Peyer's patch (tissue), 4 donors: ENCODE data around the gene SHISA9. TPM values are rescaled to one million over a fixed set of nuclear protein-coding genes. Genes with fewer than 3 reads are reported as not detected.

Experiments used
- DNase-seq, 3 donors: peaks; one replicate each; pipeline ENCODE4 v3.0.0-alpha.2; 2017 to 2019
- H3K27ac ChIP-seq, 4 donors: fragments of 200-600 bp; sonication (generic); one replicate each; pipeline ENCODE4 v1.5.1; 2016 to 2019
- H3K27me3 ChIP-seq, 2 donors: fragments of 200-600 bp; sonication (generic); one replicate each; pipeline ENCODE4 v1.5.1; 2019
- H3K36me3 ChIP-seq, 3 donors: fragments of 200-600 bp; sonication (generic); one replicate each; pipeline ENCODE4 v1.5.1; 2016 to 2019
- H3K4me1 ChIP-seq, 4 donors: fragments of 200-600 bp; sonication (generic); one replicate each; pipeline ENCODE4 v1.5.1; 2016 to 2019
- H3K4me3 ChIP-seq, 4 donors: fragments of 200-600 bp; sonication (generic); 1 replicate in 3 of 4; 2 replicates in 1 of 4; pipeline ENCODE4 v1.5.1; 2016 to 2019; ENCODE audit warnings: mild to moderate bottlenecking in 1 of 4
- H3K9me3 ChIP-seq, 4 donors: fragments of 200-600 bp; sonication (generic); one replicate each; pipeline ENCODE4 v1.5.1; 2016 to 2019; ENCODE audit warnings: mild to moderate bottlenecking in 1 of 4
- POLR2A ChIP-seq, 2 donors: fragments of 450-650 bp; IDR thresholded peaks; one replicate each; pipeline ENCODE4 v1.5.1; 2017; ENCODE audit warnings: antibody characterized with exemption in 2 of 2, mild to moderate bottlenecking in 2 of 2, moderate library complexity in 2 of 2
- total RNA-seq, 4 donors: library from RNA; depleted of rRNA; stranded (reverse); fragments of >200 nt; gene quantifications; one replicate each; pipeline ENCODE4 v1.1.0, GENCODE V29; 2016
- TF ChIP-seq, protein P1 (sequence below), 6 experiments: fragments of 450-650 bp in 4 of 6; fragments of 200-600 bp in 2 of 6; sonication (generic) in 1 of 6; IDR thresholded peaks; one replicate each; pipeline ENCODE4 v1.5.1; 2017 to 2019; ENCODE audit warnings: antibody characterized with exemption in 6 of 6, mild to moderate bottlenecking in 3 of 6, moderate library complexity in 1 of 6

SHISA9 gene
- total RNA-seq, 4 donors from 2014 or later: 0.66 TPM; not detected in 3

GRCh38 chr16:12900156-12900555 is 1.2 kb upstream of the SHISA9 start:
- no peaks in the 10 kb centered on the region for H3K4me1 ChIP-seq
- H3K36me3 ChIP-seq: no peaks in the 10 kb centered on the region
- peaks cover 0 to 13% of the 10 kb centered on the region in 2 donors for H3K27me3 ChIP-seq
- no peaks in the 10 kb centered on the region for H3K9me3 ChIP-seq
- no peak for DNase-seq
- no peak overlapping the region for H3K27ac ChIP-seq
- no peak overlapping the region for H3K4me3 ChIP-seq
- TF ChIP-seq, protein P1, sequence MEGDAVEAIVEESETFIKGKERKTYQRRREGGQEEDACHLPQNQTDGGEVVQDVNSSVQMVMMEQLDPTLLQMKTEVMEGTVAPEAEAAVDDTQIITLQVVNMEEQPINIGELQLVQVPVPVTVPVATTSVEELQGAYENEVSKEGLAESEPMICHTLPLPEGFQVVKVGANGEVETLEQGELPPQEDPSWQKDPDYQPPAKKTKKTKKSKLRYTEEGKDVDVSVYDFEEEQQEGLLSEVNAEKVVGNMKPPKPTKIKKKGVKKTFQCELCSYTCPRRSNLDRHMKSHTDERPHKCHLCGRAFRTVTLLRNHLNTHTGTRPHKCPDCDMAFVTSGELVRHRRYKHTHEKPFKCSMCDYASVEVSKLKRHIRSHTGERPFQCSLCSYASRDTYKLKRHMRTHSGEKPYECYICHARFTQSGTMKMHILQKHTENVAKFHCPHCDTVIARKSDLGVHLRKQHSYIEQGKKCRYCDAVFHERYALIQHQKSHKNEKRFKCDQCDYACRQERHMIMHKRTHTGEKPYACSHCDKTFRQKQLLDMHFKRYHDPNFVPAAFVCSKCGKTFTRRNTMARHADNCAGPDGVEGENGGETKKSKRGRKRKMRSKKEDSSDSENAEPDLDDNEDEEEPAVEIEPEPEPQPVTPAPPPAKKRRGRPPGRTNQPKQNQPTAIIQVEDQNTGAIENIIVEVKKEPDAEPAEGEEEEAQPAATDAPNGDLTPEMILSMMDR (IDR thresholded peaks at IDR 0.05): no peak
- no peak for TF ChIP-seq POLR2A (IDR thresholded peaks at IDR 0.05)

DNA sequence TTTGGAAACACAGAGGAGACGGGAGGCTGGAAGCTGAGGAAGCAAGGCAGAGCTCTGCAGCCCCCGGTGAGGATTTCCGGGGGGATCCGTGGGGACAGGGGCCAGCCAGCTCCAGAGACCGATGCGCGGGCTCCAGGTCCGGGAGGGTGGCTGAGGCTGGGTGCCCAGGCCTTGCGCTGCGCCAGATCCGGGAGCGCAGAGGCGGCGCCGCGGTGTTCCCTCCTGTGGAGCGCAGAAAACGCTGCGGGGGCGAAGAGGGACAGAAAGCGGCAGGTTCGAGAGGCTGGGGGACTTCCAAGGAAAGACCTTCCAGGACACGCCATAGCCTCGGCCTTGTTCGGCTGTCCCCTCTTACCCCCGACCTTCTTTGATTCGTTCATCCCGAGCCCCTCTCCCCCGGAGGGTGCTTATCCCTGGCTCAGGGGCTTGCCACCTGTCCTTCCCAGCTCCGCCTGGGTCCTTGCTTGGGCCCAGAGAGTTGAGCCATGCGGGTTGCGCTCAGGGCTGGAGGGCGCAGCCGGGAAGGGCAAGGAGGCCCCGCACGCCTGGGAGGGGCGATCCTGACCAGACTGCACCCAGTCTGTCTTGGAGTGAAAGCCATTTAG is 697 bp upstream of the SHISA9 start:
- TF ChIP-seq, protein P1 (IDR thresholded peaks at IDR 0.05): no peak
- TF ChIP-seq POLR2A (IDR thresholded peaks at IDR 0.05): no peak
- H3K27me3 ChIP-seq: peaks cover 0 to 13% of the 10 kb centered on the region in 2 donors
- no peaks in the 10 kb centered on the region for H3K4me1 ChIP-seq
- no peaks in the 10 kb centered on the region for H3K36me3 ChIP-seq
- H3K27ac ChIP-seq: no peak overlapping the region
- no peak for DNase-seq
- no peaks in the 10 kb centered on the region for H3K9me3 ChIP-seq
- no peak overlapping the region for H3K4me3 ChIP-seq

GRCh38 chr16:12901204-12901596 is 198 bp upstream of the SHISA9 start:
- Histone ChIP-seq H3K4me3 (no peak overlapping the region), H3K36me3 (no peaks in the 10 kb centered on the region), H3K4me1 (no peaks in the 10 kb centered on the region), H3K27ac (no peak overlapping the region), H3K27me3 (peaks cover 0 to 13% of the 10 kb centered on the region in 2 donors), H3K9me3 (no peaks in the 10 kb centered on the region)
- no peak for DNase-seq
- TF ChIP-seq, protein P1 (IDR thresholded peaks at IDR 0.05): no peak
- no peak for TF ChIP-seq POLR2A (IDR thresholded peaks at IDR 0.05)

DNA sequence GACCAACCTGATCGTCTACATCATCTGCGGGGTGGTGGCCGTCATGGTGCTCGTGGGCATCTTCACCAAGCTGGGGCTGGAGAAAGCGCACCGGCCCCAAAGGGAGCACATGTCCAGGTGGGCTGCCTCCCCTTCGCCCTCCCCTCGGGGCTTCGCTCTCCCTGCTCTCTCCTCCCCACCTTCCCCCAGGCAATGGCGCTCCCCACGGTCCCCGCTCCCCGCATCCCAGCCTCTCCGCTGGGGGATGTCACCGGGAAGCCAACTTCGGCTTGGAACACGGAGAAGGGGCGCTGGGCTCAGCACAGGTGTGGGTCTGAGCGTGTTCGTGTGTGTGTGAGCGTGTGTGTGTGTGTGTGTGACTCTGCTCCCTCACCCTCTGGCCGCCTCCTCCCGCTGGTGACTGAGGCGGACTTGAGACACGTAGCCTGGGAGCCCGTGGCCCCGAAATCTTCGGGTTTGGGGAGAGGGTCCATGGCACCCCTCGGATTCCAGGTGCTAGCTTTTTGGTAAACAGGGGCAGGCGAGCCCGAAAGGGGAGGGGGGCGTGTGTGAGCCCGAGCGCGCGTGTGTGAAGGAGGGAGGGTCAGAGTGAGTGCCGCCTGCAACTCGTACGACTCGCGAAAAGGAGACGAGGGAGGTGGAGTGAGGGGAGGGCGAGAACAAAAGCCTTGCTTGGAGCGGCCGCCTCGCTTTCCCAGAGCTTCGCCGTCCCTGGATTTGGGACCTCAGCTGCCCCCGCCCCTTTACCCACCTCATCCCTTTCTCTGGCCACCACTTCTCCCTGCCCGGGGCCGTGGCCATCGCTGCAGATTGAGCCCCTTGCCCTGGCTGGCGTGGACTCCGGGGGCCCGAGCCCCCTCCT is 1.3 kb downstream of the SHISA9 start:
- Histone ChIP-seq H3K4me3 (peak overlapping the region in 1 of 4 donors; percentile 19), H3K27me3 (peaks cover 0 to 13% of the 10 kb centered on the region in 2 donors)

DNA sequence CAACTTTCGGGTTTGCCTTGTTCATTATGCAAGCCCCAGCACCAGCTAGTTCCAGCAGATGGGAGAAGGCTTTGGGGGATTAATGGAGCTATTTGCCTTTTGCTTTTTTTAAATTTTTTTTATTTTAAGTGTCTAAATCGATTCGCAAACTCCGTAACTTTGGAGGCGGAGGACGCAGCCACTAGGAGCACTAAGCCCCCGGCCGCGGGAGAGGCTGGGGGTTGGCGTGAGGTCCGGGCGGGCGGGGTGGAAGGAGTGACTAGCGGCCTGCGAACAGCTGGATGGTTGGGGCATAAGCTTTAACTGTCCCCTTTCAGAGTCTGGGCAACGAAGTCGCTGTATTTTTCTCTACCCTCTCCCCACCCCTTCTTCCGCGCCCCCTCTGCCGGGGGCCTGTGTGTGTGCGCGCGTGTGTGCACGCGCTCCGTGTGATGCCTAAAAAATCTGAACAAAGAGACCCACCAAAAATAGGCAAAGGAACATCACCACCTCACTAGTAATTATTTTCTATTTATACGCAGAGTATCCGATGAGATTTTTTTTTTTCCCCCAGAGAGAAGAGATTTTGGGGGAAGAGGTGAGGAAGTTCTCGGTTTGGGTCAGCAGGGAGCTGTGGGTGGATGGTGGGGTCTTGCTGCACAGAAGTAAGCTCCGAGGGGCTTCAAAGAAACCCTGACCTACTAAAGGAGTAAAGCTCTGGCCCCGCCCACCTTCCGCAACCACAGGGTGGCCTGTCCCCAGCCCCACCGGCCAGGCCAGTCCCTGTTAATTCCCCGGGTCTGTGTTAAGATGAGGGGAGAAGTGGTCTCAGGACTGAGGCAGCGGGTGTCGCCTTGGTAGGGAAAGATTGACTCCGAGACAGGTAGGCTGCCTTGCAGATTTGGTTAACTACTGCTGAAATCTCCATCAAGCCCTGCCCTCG is 2.3 kb downstream of the SHISA9 start:
- Histone ChIP-seq H3K9me3 (no peaks in the 10 kb centered on the region), H3K4me1 (no peaks in the 10 kb centered on the region), H3K36me3 (no peaks in the 10 kb centered on the region), H3K27ac (no peak overlapping the region), H3K27me3 (peaks cover 0 to 13% of the 10 kb centered on the region in 2 donors), H3K4me3 (no peak overlapping the region)
- DNase-seq: no peak
- TF ChIP-seq, protein P1 (IDR thresholded peaks at IDR 0.05): no peak
- no peak for TF ChIP-seq POLR2A (IDR thresholded peaks at IDR 0.05)

More for the DNA sequence above, 1.3 kb downstream of the SHISA9 start:
- Histone ChIP-seq H3K27ac (no peak overlapping the region), H3K4me1 (no peaks in the 10 kb centered on the region), H3K36me3 (no peaks in the 10 kb centered on the region), H3K9me3 (no peaks in the 10 kb centered on the region)
- no peak for TF ChIP-seq POLR2A (IDR thresholded peaks at IDR 0.05)
- TF ChIP-seq, protein P1 (IDR thresholded peaks at IDR 0.05): no peak
- DNase-seq: no peak
